Chondrocyte (in vitro differentiated cells): ENCODE measurements around the gene KCNH8. TPM values are rescaled to one million over a fixed set of nuclear protein-coding genes. Genes with fewer than 3 reads are reported as not detected.

ENCODE experiments used
- DNase-seq: peaks from one replicate; pipeline ENCODE4 v3.0.0; 2021; ENCODE audit warnings: mixed read lengths, low spot score
- H3K27ac Mint-ChIP-seq: one replicate; pipeline ENCODE4 v1.8.0; 2021; ENCODE audit warnings: mild to moderate bottlenecking, moderate library complexity, mixed read lengths; ENCODE audit not compliant: unreplicated experiment
- H3K27me3 Mint-ChIP-seq: 2 replicates; pipeline ENCODE4 v1.8.0; 2021; ENCODE audit warnings: low read depth, mixed read lengths
- H3K36me3 Mint-ChIP-seq: 2 replicates; pipeline ENCODE4 v1.8.0; 2021; ENCODE audit warnings: low read depth, mixed read lengths
- H3K4me1 Mint-ChIP-seq: 2 replicates; pipeline ENCODE4 v1.8.0; 2021; ENCODE audit warnings: low read depth, mild to moderate bottlenecking, mixed read lengths
- H3K4me3 Mint-ChIP-seq: one replicate; pipeline ENCODE4 v1.8.0; 2021; ENCODE audit warnings: mild to moderate bottlenecking, moderate library complexity, mixed read lengths; ENCODE audit not compliant: unreplicated experiment
- H3K9me3 Mint-ChIP-seq: 2 replicates; pipeline ENCODE4 v1.8.0; 2021; ENCODE audit warnings: low read depth, mixed read lengths
- total RNA-seq: library from RNA; stranded (reverse); gene quantifications from 3 replicates; pipeline ENCODE4 v1.2.1, GENCODE V29; 2021
- TF ChIP-seq, protein P1 (sequence below): fragments of 200-600 bp; sonication (generic); IDR thresholded peaks from 2 replicates; pipeline ENCODE4 v1.5.0; 2021; ENCODE audit warnings: antibody characterized with exemption, mild to moderate bottlenecking, moderate library complexity

KCNH8 gene
- total RNA-seq, 1 donor from 2014 or later: not detected

DNA sequence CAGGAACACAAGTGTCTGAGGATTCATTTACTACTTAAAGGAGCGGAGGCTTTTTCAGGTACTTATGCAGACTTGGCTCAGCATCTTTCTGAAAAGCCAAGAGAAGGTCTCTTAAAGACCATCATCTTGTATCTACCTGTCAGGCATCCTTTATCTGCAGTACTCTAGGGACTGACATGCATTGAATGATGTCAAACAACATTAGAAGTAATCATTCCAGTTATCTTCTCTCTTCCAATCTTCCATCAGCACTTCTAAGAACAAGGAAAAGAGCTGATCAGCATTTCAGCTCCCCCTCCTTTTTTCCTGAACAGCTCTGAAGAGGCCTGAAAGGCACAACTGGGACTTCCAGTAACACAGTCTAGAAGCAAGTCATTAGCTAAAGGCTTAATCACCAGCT lies 214.8 kb downstream of the KCNH8 start:
- Mint-ChIP-seq H3K4me3 (no peak overlapping the region), H3K27me3 (peaks cover 2% of the 10 kb centered on the region), H3K36me3 (no peaks in the 10 kb centered on the region), H3K4me1 (peaks cover 2% of the 10 kb centered on the region), H3K27ac (no peak overlapping the region), H3K9me3 (no peaks in the 10 kb centered on the region)
- TF ChIP-seq, protein P1, sequence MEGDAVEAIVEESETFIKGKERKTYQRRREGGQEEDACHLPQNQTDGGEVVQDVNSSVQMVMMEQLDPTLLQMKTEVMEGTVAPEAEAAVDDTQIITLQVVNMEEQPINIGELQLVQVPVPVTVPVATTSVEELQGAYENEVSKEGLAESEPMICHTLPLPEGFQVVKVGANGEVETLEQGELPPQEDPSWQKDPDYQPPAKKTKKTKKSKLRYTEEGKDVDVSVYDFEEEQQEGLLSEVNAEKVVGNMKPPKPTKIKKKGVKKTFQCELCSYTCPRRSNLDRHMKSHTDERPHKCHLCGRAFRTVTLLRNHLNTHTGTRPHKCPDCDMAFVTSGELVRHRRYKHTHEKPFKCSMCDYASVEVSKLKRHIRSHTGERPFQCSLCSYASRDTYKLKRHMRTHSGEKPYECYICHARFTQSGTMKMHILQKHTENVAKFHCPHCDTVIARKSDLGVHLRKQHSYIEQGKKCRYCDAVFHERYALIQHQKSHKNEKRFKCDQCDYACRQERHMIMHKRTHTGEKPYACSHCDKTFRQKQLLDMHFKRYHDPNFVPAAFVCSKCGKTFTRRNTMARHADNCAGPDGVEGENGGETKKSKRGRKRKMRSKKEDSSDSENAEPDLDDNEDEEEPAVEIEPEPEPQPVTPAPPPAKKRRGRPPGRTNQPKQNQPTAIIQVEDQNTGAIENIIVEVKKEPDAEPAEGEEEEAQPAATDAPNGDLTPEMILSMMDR: no peak
- DNase-seq: no peak

DNA sequence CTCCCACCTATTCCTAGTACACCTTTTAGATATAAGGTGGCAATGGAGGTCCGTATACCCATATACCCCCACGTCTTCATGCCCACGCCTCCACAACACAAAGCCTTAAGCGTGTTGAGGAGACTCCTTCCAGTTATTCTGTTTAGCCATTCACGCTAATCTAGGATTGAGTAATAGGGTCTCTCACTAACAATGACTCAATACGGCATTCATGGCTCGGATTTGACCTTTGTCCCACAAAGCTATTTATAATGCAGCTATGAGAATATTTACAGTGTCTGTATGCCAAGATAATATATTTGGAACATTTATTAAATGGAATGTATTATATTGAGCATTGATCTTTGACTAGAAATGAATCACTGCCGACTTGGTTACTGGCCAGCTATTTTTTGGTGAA lies 215.8 kb downstream of the KCNH8 start:
- Mint-ChIP-seq H3K27me3 (peaks cover 2% of the 10 kb centered on the region), H3K36me3 (no peaks in the 10 kb centered on the region), H3K27ac (no peak overlapping the region), H3K9me3 (no peaks in the 10 kb centered on the region), H3K4me1 (peaks cover 2% of the 10 kb centered on the region), H3K4me3 (no peak overlapping the region)
- DNase-seq: no peak
- TF ChIP-seq, protein P1: no peak

DNA sequence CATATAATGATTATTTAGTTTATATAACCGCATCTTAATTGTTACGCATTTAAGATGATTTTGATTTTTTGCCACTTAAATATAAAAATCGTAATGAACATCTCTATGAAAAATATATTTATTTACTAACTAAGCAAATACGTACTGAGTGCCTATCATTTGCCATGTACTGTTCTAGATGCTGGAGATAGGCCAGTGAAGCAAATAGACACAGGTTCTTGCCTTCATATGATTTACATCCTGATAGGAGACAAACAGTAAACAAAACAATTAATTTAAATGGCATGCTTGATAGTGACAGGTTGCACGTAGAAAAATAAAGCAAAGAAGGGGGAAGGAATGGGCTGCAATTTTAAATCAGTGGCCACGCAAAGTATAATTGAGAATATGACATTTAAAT lies 217.2 kb downstream of the KCNH8 start:
- H3K27me3 Mint-ChIP-seq: peaks cover 2% of the 10 kb centered on the region
- H3K36me3 Mint-ChIP-seq: no peaks in the 10 kb centered on the region
- no peak for DNase-seq
- H3K9me3 Mint-ChIP-seq: no peaks in the 10 kb centered on the region
- no peak overlapping the region for H3K4me3 Mint-ChIP-seq
- H3K4me1 Mint-ChIP-seq: peaks cover 2% of the 10 kb centered on the region
- H3K27ac Mint-ChIP-seq: no peak overlapping the region
- TF ChIP-seq, protein P1: no peak

DNA sequence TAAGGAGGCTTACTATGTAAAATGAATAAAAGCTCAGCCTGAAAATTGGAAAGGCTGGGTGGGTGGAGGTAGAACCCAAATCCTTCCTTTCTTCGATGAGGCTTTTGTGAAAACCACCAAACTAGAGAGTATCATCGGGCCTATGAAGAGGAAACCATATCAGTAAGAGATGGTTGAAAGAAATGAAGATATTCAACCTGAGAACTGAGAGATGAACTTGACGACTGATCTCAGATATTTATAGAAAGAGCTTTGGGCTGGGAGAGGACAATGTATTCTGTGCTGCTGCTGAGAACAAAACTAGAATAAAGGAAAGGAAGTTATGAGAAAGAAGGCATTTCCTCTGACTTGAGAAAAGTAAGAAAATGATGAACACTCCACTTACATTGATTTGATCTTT lies 236.6 kb downstream of the KCNH8 start:
- DNase-seq: no peak
- Mint-ChIP-seq H3K27me3 (no peaks in the 10 kb centered on the region), H3K4me3 (no peak overlapping the region), H3K27ac (no peak overlapping the region), H3K9me3 (peaks cover 3% of the 10 kb centered on the region), H3K4me1 (no peaks in the 10 kb centered on the region), H3K36me3 (no peaks in the 10 kb centered on the region)
- TF ChIP-seq, protein P1: no peak

DNA sequence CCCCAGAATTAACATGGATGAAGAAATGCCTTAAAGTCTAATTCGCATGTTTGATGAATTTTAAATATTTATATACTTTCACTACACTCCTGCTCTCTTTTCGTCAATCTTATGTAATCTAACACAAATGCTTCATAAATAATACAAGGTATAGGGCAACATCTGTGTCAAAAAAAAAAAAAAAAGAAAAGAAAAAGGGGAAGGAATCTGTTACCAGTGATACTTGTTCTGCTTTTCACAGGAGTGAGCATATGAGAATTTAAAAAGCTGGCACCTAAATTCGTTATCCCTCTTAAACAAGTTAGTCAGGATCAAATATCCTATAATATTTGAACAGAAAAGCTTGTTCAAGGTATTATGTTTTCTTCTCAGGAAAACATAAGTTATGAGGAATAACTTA lies 243.8 kb downstream of the KCNH8 start:
- TF ChIP-seq, protein P1: no peak
- no peak overlapping the region for H3K4me3 Mint-ChIP-seq
- no peak for DNase-seq
- H3K27ac Mint-ChIP-seq: no peak overlapping the region
- no peaks in the 10 kb centered on the region for H3K4me1 Mint-ChIP-seq
- H3K27me3 Mint-ChIP-seq: peaks cover 9% of the 10 kb centered on the region
- no peaks in the 10 kb centered on the region for H3K36me3 Mint-ChIP-seq
- no peaks in the 10 kb centered on the region for H3K9me3 Mint-ChIP-seq
